SU-DHL-6 (cell line): ENCODE results near the gene PTCSC3.

ENCODE experiments used
- H2AFZ ChIP-seq: fragments of 200-600 bp; sonication (generic); 2 replicates; pipeline ENCODE4 v1.6.1; 2014; ENCODE audit warnings: low read depth, mild to moderate bottlenecking, moderate library complexity, mixed read lengths, antibody characterized with exemption, low read length; ENCODE audit not compliant: severe bottlenecking
- H3F3A ChIP-seq: fragments of 200-600 bp; shearing (Covaris generic); 2 replicates; pipeline ENCODE4 v1.6.0; 2016; ENCODE audit warnings: antibody characterized with exemption, mild to moderate bottlenecking; ENCODE audit not compliant: insufficient read depth
- H3K27ac ChIP-seq: fragments of 200-600 bp; sonication (generic); 2 replicates; pipeline ENCODE4 v1.5.1; 2016; ENCODE audit warnings: low read depth, mild to moderate bottlenecking, low read length, moderate library complexity, mixed read lengths
- H3K27me3 ChIP-seq: fragments of 200-600 bp; sonication (generic), shearing (Covaris generic); 2 replicates; pipeline ENCODE4 v1.6.0; 2014; ENCODE audit warnings: mild to moderate bottlenecking, low read length
- H3K36me3 ChIP-seq: fragments of 200-600 bp; sonication (generic); 2 replicates; pipeline ENCODE4 v1.6.1; 2014; ENCODE audit warnings: mild to moderate bottlenecking, low read length, mixed read lengths
- H3K4me2 ChIP-seq: fragments of 300-600, 200-600 bp; shearing (Covaris generic), sonication (generic); 2 replicates; pipeline ENCODE4 v1.6.0; 2014; ENCODE audit warnings: low read length, low read depth, mild to moderate bottlenecking; ENCODE audit not compliant: poor library complexity, severe bottlenecking
- H3K4me3 ChIP-seq: fragments of 200-600 bp; sonication (generic); 2 replicates; pipeline ENCODE4 v1.5.1; 2014; ENCODE audit warnings: antibody characterized with exemption, low read length, mild to moderate bottlenecking, mixed read lengths; ENCODE audit not compliant: insufficient read depth, poor library complexity, severe bottlenecking
- H3K79me2 ChIP-seq: fragments of 200-600 bp; sonication (generic); 2 replicates; pipeline ENCODE4 v1.6.1; 2014; ENCODE audit warnings: mild to moderate bottlenecking, low read length, moderate library complexity; ENCODE audit not compliant: insufficient read depth
- H3K9ac ChIP-seq: fragments of 200-600 bp; sonication (generic); 2 replicates; pipeline ENCODE4 v1.7.0; 2014; ENCODE audit warnings: mild to moderate bottlenecking, low read length
- H3K9me2 ChIP-seq: fragments of 200-600 bp; sonication (generic); replicated peaks from 2 replicates; pipeline ENCODE4 v1.6.1; 2014; ENCODE audit warnings: low read length; ENCODE audit not compliant: insufficient read depth
- H3K9me3 ChIP-seq: fragments of 200-600 bp; sonication (generic); 2 replicates; pipeline ENCODE4 v1.6.1; 2014; ENCODE audit warnings: low read length, mixed read lengths; ENCODE audit not compliant: insufficient read depth
- H4K20me1 ChIP-seq: fragments of 200-600 bp; sonication (generic); 2 replicates; pipeline ENCODE4 v1.6.1; 2014; ENCODE audit warnings: low read depth, mild to moderate bottlenecking, antibody characterized with exemption, low read length, moderate library complexity, mixed read lengths
- CTCF ChIP-seq: fragments of 200-600 bp; sonication (generic); IDR thresholded peaks from one replicate; pipeline ENCODE4 v1.5.1; 2017; ENCODE audit warnings: antibody characterized with exemption, mild to moderate bottlenecking, low read length, moderate library complexity; ENCODE audit not compliant: insufficient read depth, poor library complexity, severe bottlenecking
- EZH2phosphoT487 ChIP-seq: fragments of 200-600 bp; sonication (generic), shearing (Covaris generic); conservative IDR thresholded peaks from 2 replicates; pipeline ENCODE4 v1.6.1; 2018; ENCODE audit warnings: mild to moderate bottlenecking, antibody characterized with exemption, low read length, moderate library complexity, mixed read lengths

Gene PTCSC3

GRCh38 chr14:36086629-36087395 lies 89.7 kb downstream of the PTCSC3 start:
- no peaks in the 10 kb centered on the region for H3K9me2 ChIP-seq
- H2AFZ ChIP-seq, result no peak overlapping the region

GRCh38 chr14:36085861-36086260 lies 90.7 kb downstream of the PTCSC3 start:
- TF ChIP-seq EZH2phosphoT487 (no peak), CTCF (no peak)
- H3K9ac ChIP-seq, result no peak overlapping the region
- no peaks in the 10 kb centered on the region for H3K79me2 ChIP-seq
- H3F3A ChIP-seq, result no peaks in the 10 kb centered on the region
- H3K9me2 ChIP-seq, result no peaks in the 10 kb centered on the region
- no peaks in the 10 kb centered on the region for H3K27me3 ChIP-seq
- no peak overlapping the region for H2AFZ ChIP-seq
- H4K20me1 ChIP-seq, result no peaks in the 10 kb centered on the region
- H3K27ac ChIP-seq, result no peak overlapping the region
- no peaks in the 10 kb centered on the region for H3K9me3 ChIP-seq
- H3K36me3 ChIP-seq, result no peaks in the 10 kb centered on the region
- no peak overlapping the region for H3K4me2 ChIP-seq
- H3K4me3 ChIP-seq, result no peak overlapping the region

More at GRCh38 chr14:36086629-36087395, 89.7 kb downstream of the PTCSC3 start:
- Histone ChIP-seq H3K27me3 (no peaks in the 10 kb centered on the region), H3K9me3 (no peaks in the 10 kb centered on the region), H3K4me3 (no peak overlapping the region), H3K79me2 (no peaks in the 10 kb centered on the region), H3K27ac (no peak overlapping the region), H3K36me3 (no peaks in the 10 kb centered on the region), H4K20me1 (no peaks in the 10 kb centered on the region), H3K4me2 (no peak overlapping the region), H3F3A (no peaks in the 10 kb centered on the region), H3K9ac (no peak overlapping the region)
- TF ChIP-seq CTCF, result no peak
- TF ChIP-seq EZH2phosphoT487, result no peak
